Measurements from ENCODE around the gene WWP2.
"Not testable (repeated sequence)": the region's sequence is repeated elsewhere in the genome, so short reads cannot be mapped to it uniquely, and the experiment has no call there.

The WWP2 gene

GRCh38 chr16:69931631-69932030, 169.5 kb downstream of the WWP2 start:
- DNase-seq: no peak

GRCh38 chr16:69932228-69932627, 170.1 kb downstream of the WWP2 start:
- DNase-seq: no peak

GRCh38 chr16:69932691-69933392, 170.7 kb downstream of the WWP2 start:
- no peak for DNase-seq

GRCh38 chr16:69934044-69934443, 171.9 kb downstream of the WWP2 start:
- no peak for DNase-seq

- no peak for DNase-seq
Measured at GRCh38 chr16:69934751-69935150, 172.6 kb downstream of the WWP2 start.

- DNase-seq: peak in 1 of 2 experiments; percentile 3
Measured at GRCh38 chr16:69935278-69935711, 173.2 kb downstream of the WWP2 start.

- no peak for DNase-seq
Measured at GRCh38 chr16:69935740-69936139, 173.6 kb downstream of the WWP2 start.

- no peak for DNase-seq
Measured at GRCh38 chr16:69936252-69936651, 174.1 kb downstream of the WWP2 start.

- DNase-seq: no peak
Measured at GRCh38 chr16:69936751-69937211, 174.6 kb downstream of the WWP2 start.

- DNase-seq: no peak
Measured at GRCh38 chr16:69937465-69937951, 175.4 kb downstream of the WWP2 start.

GRCh38 chr16:69938981-69939820, 177.1 kb downstream of the WWP2 start:
- no peak for DNase-seq

- no peak for DNase-seq
Measured at GRCh38 chr16:69939821-69940585, 177.9 kb downstream of the WWP2 start.

GRCh38 chr16:69940676-69941075, 178.5 kb downstream of the WWP2 start:
- DNase-seq: no peak

GRCh38 chr16:69941251-69942098, 179.3 kb downstream of the WWP2 start:
- no peak for DNase-seq

GRCh38 chr16:69942099-69942491, 180.0 kb downstream of the WWP2 start:
- DNase-seq: peak in 1 of 2 experiments; percentile 42

- no peak for DNase-seq
Measured at GRCh38 chr16:69942627-69943170, 180.6 kb downstream of the WWP2 start.

GRCh38 chr16:69943241-69944036, 181.3 kb downstream of the WWP2 start:
- DNase-seq: not testable (repeated sequence)

- DNase-seq: not testable (repeated sequence)
Measured at GRCh38 chr16:69950411-69950810, 188.3 kb downstream of the WWP2 start.

GRCh38 chr16:69951017-69951671, 189.0 kb downstream of the WWP2 start, which contains the start of gene CLEC18A:
TSS of gene CLEC18A (plus strand) at chr16:69951334. CDS start at chr16:69951367, 33 bp downstream.
- not testable (repeated sequence) for DNase-seq

GRCh38 chr16:69951672-69952031, 189.5 kb downstream of the WWP2 start:
- not testable (repeated sequence) for DNase-seq
